Cardiac muscle cell (in vitro differentiated cells and primary cell): ENCODE data around the gene PSME4. TPM values are rescaled to one million over a fixed set of nuclear protein-coding genes. Genes with fewer than 3 reads are reported as not detected.

Experiments
- DNase-seq, 2 donors: peaks; one replicate each; pipeline versions ENCODE4 v3.0.0 to v3.0.0-alpha.2; 2010 to 2017; ENCODE audit warnings: low read depth in 1 of 2, low spot score in 1 of 2
- H3K27ac ChIP-seq: fragments of 200-600 bp; sonication (generic); 2 replicates; pipeline ENCODE4 v1.5.1; 2016
- H3K27me3 ChIP-seq: fragments of 200-600 bp; sonication (generic); 2 replicates; pipeline ENCODE4 v1.6.0; 2016; ENCODE audit warnings: control low read depth
- H3K36me3 ChIP-seq: fragments of 200-600 bp; sonication (generic); 2 replicates; pipeline ENCODE4 v1.5.1; 2016; ENCODE audit warnings: control low read depth
- H3K4me1 ChIP-seq: fragments of 200-600 bp; sonication (generic); 2 replicates; pipeline ENCODE4 v1.8.1; 2017; ENCODE audit warnings: low read depth, mild to moderate bottlenecking, mixed run types
- H3K4me3 ChIP-seq: fragments of 200-600 bp; sonication (generic); 2 replicates; pipeline ENCODE4 v1.5.1; 2016; ENCODE audit warnings: mild to moderate bottlenecking
- H3K9me3 ChIP-seq: fragments of 200-600 bp; sonication (generic); 2 replicates; pipeline ENCODE4 v1.5.1; 2017; ENCODE audit warnings: low read depth, mild to moderate bottlenecking, control low read depth
- polyA plus RNA-seq: library from polyadenylated mRNA; unstranded; fragments of >200 nt; fragmentation: Nextera tagmentation; extraction: Ambion mirVana; gene quantifications from 2 replicates; pipeline ENCODE4 v1.2.1, GENCODE V29; 2016
- total RNA-seq: library from RNA; depleted of rRNA; stranded (reverse); fragments of >200 nt; gene quantifications from 2 replicates; pipeline ENCODE4 v1.2.3, GENCODE V29; 2016
- TF ChIP-seq, protein P1 (sequence below): IDR thresholded peaks from 2 replicates; pipeline ENCODE4 v1.5.1; 2012; ENCODE audit warnings: low read depth, mild to moderate bottlenecking, low read length

PSME4 gene
- total and polyA plus RNA-seq, 2 experiments from 2014 or later = 8.7 to 27.6 TPM

GRCh38 chr2:53867169-53867568 lies 103.6 kb downstream of the PSME4 start:
- H3K9me3 ChIP-seq = no peaks in the 10 kb centered on the region
- no peak for DNase-seq
- H3K27ac ChIP-seq = no peak overlapping the region
- H3K4me1 ChIP-seq = no peaks in the 10 kb centered on the region
- H3K36me3 ChIP-seq = peaks cover 40% of the 10 kb centered on the region
- no peak overlapping the region for H3K4me3 ChIP-seq
- H3K27me3 ChIP-seq = no peaks in the 10 kb centered on the region
- TF ChIP-seq, protein P1, sequence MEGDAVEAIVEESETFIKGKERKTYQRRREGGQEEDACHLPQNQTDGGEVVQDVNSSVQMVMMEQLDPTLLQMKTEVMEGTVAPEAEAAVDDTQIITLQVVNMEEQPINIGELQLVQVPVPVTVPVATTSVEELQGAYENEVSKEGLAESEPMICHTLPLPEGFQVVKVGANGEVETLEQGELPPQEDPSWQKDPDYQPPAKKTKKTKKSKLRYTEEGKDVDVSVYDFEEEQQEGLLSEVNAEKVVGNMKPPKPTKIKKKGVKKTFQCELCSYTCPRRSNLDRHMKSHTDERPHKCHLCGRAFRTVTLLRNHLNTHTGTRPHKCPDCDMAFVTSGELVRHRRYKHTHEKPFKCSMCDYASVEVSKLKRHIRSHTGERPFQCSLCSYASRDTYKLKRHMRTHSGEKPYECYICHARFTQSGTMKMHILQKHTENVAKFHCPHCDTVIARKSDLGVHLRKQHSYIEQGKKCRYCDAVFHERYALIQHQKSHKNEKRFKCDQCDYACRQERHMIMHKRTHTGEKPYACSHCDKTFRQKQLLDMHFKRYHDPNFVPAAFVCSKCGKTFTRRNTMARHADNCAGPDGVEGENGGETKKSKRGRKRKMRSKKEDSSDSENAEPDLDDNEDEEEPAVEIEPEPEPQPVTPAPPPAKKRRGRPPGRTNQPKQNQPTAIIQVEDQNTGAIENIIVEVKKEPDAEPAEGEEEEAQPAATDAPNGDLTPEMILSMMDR = no peak

DNA sequence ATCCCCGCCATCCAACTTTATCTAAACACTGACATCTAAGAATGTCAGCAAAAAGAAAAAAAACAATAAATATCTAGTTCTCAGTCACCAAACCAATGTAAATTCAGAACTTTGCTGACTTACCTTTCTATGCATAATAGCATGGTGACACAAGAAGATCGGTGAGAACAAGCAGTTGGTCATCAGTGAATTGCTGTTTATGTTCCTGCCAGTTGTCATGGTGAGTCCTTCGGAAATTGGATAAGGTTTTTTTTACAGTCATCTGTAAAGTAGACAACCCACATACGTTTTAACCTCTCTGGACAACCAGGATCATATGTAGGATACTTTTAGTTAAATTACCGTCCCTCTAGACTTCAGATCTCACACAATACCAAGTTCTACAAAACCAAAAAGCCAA lies 104.8 kb downstream of the PSME4 start:
- no peak for DNase-seq
- H3K27me3 ChIP-seq = no peaks in the 10 kb centered on the region
- peaks cover 38% of the 10 kb centered on the region for H3K36me3 ChIP-seq
- TF ChIP-seq, protein P1 = no peak
- no peaks in the 10 kb centered on the region for H3K9me3 ChIP-seq
- H3K27ac ChIP-seq = no peak overlapping the region
- no peak overlapping the region for H3K4me3 ChIP-seq
- no peaks in the 10 kb centered on the region for H3K4me1 ChIP-seq

- H3K4me1 ChIP-seq = no peaks in the 10 kb centered on the region
- no peak overlapping the region for H3K27ac ChIP-seq
- H3K27me3 ChIP-seq = no peaks in the 10 kb centered on the region
- DNase-seq = no peak
- H3K36me3 ChIP-seq = peaks cover 33% of the 10 kb centered on the region
- TF ChIP-seq, protein P1 = no peak
- H3K4me3 ChIP-seq = no peak overlapping the region
- H3K9me3 ChIP-seq = no peaks in the 10 kb centered on the region
Observed at GRCh38 chr2:53865264-53865663, 105.5 kb downstream of the PSME4 start.

DNA sequence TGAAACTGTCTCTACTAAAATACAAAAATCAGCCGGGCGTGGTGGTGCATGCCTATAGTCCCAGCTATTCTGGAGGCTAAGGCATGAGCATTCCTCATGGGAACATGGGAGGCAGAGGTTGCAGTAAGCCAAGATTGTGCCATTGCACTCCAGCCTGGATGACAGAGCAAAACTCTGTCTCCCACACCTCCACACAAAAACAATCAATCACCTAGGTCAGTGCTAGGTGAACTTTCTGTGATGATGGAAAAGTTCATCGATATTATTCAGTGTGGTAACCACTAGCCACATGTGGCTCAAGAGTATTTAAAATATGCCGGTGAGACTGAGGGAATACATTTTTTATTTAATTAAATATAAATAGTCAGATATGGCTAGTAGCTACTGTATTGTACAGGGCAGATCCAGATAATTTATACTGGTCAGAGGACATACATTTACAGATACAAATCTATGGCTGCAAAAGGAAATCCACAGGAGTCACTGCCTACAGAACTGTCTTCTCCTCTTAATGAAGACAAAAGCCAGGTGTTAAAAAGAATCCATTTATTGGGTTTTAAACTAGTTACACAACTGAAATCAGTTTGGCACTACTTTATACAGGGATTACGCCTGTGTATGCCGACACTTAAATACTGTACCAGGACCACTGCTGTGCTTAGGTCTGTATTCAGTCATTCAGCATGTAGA lies 107.1 kb downstream of the PSME4 start:
- TF ChIP-seq, protein P1 = no peak

DNA sequence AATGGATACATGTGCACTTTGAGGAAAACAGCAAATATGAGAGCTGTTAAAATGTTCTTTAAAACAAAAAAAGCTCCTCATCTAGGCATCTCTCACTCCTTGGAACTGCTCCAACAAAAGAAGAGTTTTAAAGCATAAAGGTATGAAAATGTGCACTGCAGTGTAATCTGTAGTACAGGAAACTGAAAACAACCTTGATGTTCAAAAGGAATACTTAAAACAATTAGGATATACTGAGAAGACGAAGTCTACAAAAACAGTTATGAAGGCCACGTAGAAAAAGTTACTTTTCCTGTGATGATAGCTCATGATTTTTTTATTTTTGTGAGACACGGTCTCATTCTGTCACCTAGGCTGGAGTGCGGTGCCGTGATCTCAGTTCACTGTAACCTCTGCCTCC lies 109.0 kb downstream of the PSME4 start:
- no peaks in the 10 kb centered on the region for H3K9me3 ChIP-seq
- H3K27me3 ChIP-seq = no peaks in the 10 kb centered on the region
- no peak overlapping the region for H3K4me3 ChIP-seq
- TF ChIP-seq, protein P1 = no peak
- DNase-seq = no peak
- H3K4me1 ChIP-seq = no peaks in the 10 kb centered on the region
- H3K27ac ChIP-seq = no peak overlapping the region
- peaks cover 22% of the 10 kb centered on the region for H3K36me3 ChIP-seq

More for the DNA sequence above, 107.1 kb downstream of the PSME4 start:
- Histone ChIP-seq H3K4me1 (no peaks in the 10 kb centered on the region), H3K36me3 (peaks cover 28% of the 10 kb centered on the region), H3K27me3 (no peaks in the 10 kb centered on the region), H3K4me3 (no peak overlapping the region), H3K9me3 (no peaks in the 10 kb centered on the region), H3K27ac (no peak overlapping the region)
- DNase-seq = no peak
